BLaER1 treated with 17β-estradiol and CSF1 and Interleukin-3, amounts not matched to agents 10 nM and 100 nM (cell line): Measurements from ENCODE around the gene LTBP2.
"Not testable (repeated sequence)": the region's sequence is repeated elsewhere in the genome, so short reads cannot be mapped to it uniquely, and the experiment has no call there.

ENCODE experiments used
- H3K27ac ChIP-seq, 11 experiments: shearing (Covaris generic); formaldehyde crosslinking; 2 replicates each; pipeline ENCODE4 v1.8.1; 2022
- H3K27me3 ChIP-seq, 11 experiments: shearing (Covaris generic); formaldehyde crosslinking; 2 replicates each; pipeline ENCODE4 v1.8.1; 2022
- H3K36me3 ChIP-seq, 11 experiments: shearing (Covaris generic); formaldehyde crosslinking; 2 replicates each; pipeline ENCODE4 v1.8.1; 2022
- H3K4me1 ChIP-seq, 10 experiments: shearing (Covaris generic); formaldehyde crosslinking; 2 replicates each; pipeline ENCODE4 v1.8.1; 2022
- H3K4me2 ChIP-seq, 11 experiments: shearing (Covaris generic); formaldehyde crosslinking; 2 replicates each; pipeline ENCODE4 v1.8.1; 2022
- H3K4me3 ChIP-seq, 10 experiments: shearing (Covaris generic); formaldehyde crosslinking; 2 replicates each; pipeline ENCODE4 v1.8.1; 2022
- H3K9ac ChIP-seq, 11 experiments: shearing (Covaris generic); formaldehyde crosslinking; 2 replicates each; pipeline ENCODE4 v1.8.1; 2022
- H3K9me3 ChIP-seq, 11 experiments: shearing (Covaris generic); formaldehyde crosslinking; replicated peaks in 1 of 11; 2 replicates each; pipeline ENCODE4 v1.8.1; 2022
- H4K20me1 ChIP-seq, 11 experiments: shearing (Covaris generic); formaldehyde crosslinking; 2 replicates each; pipeline ENCODE4 v1.8.1; 2022
- Cebpa-rat ChIP-seq, 11 experiments: shearing (Covaris generic); IDR thresholded peaks; 2 replicates each; pipeline ENCODE4 v1.8.1; 2022

LTBP2 gene

GRCh38 chr14:74465335-74465734 is 146.7 kb downstream of the LTBP2 start:
- no peaks in the 10 kb centered on the region for H3K27me3 ChIP-seq
- no peak overlapping the region for H3K4me2 ChIP-seq
- H3K9me3 ChIP-seq, result no peaks in the 10 kb centered on the region
- H3K4me1 ChIP-seq, result peaks cover 0 to 6% (median under 1%) of the 10 kb centered on the region in 10 experiments; a peak in 3 of 20 replicates
- H3K36me3 ChIP-seq, result peaks cover 0 to 30% (median 0%) of the 10 kb centered on the region in 11 experiments; a peak in 4 of 22 replicates
- TF ChIP-seq Cebpa-rat (IDR thresholded peaks at IDR 0.05), result no peak
- peaks cover 0 to 47% (median 0%) of the 10 kb centered on the region in 11 experiments; a peak in 5 of 22 replicates for H4K20me1 ChIP-seq
- no peak overlapping the region for H3K4me3 ChIP-seq
- no peak overlapping the region for H3K9ac ChIP-seq
- H3K27ac ChIP-seq, result no peak overlapping the region

- H3K4me2 ChIP-seq, result no peak overlapping the region
- H3K4me1 ChIP-seq, result peaks cover 0 to 10% (median 5%) of the 10 kb centered on the region in 10 experiments; a peak in 11 of 20 replicates
- H3K27ac ChIP-seq, result no peak overlapping the region
- no peak overlapping the region for H3K4me3 ChIP-seq
- no peak for TF ChIP-seq Cebpa-rat (IDR thresholded peaks at IDR 0.05)
- H4K20me1 ChIP-seq, result peaks cover 0 to 41% (median 0%) of the 10 kb centered on the region in 11 experiments; a peak in 4 of 22 replicates
- no peak overlapping the region for H3K9ac ChIP-seq
- peaks cover 0 to 25% (median 0%) of the 10 kb centered on the region in 11 experiments; a peak in 4 of 22 replicates for H3K36me3 ChIP-seq
- no peaks in the 10 kb centered on the region for H3K9me3 ChIP-seq
- H3K27me3 ChIP-seq, result no peaks in the 10 kb centered on the region
Observed at GRCh38 chr14:74464785-74465184, 147.3 kb downstream of the LTBP2 start.

GRCh38 chr14:74463697-74464096 is 148.3 kb downstream of the LTBP2 start:
- Histone ChIP-seq H3K4me2 (no peak overlapping the region), H3K27me3 (no peaks in the 10 kb centered on the region), H3K4me3 (no peak overlapping the region), H3K36me3 (peaks cover 0 to 17% (median 0%) of the 10 kb centered on the region in 11 experiments; a peak in 3 of 22 replicates), H3K9me3 (no peaks in the 10 kb centered on the region), H3K9ac (no peak overlapping the region), H3K27ac (no peak overlapping the region), H4K20me1 (peaks cover 0 to 34% (median 0%) of the 10 kb centered on the region in 11 experiments; a peak in 4 of 22 replicates), H3K4me1 (peaks cover 0 to 18% (median 13%) of the 10 kb centered on the region in 10 experiments; a peak in 12 of 20 replicates)
- TF ChIP-seq Cebpa-rat (IDR thresholded peaks at IDR 0.05), result no peak

- no peak overlapping the region for H3K9ac ChIP-seq
Observed at GRCh38 chr14:74462993-74463392, 149.0 kb downstream of the LTBP2 start.

GRCh38 chr14:74459976-74460375 is 152.1 kb downstream of the LTBP2 start:
- no peak overlapping the region for H3K27ac ChIP-seq

More at GRCh38 chr14:74462993-74463392, 149.0 kb downstream of the LTBP2 start:
- Histone ChIP-seq H4K20me1 (peaks cover 0 to 27% (median 0%) of the 10 kb centered on the region in 11 experiments; a peak in 4 of 22 replicates), H3K27ac (no peak overlapping the region), H3K9me3 (no peaks in the 10 kb centered on the region), H3K4me3 (no peak overlapping the region), H3K27me3 (no peaks in the 10 kb centered on the region), H3K4me1 (peaks cover 0 to 21% (median 14%) of the 10 kb centered on the region in 10 experiments; a peak in 13 of 20 replicates), H3K4me2 (no peak overlapping the region), H3K36me3 (peaks cover 0 to 10% (median 0%) of the 10 kb centered on the region in 11 experiments; a peak in 1 of 22 replicates)
- TF ChIP-seq Cebpa-rat (IDR thresholded peaks at IDR 0.05), result no peak

GRCh38 chr14:74459289-74459946 is 152.6 kb downstream of the LTBP2 start:
- Histone ChIP-seq H3K4me2 (peak overlapping the region in 6 of 11 experiments; percentile 12 to 49 (median 31); a peak in 6 of 22 replicates), H3K27me3 (no peaks in the 10 kb centered on the region), H3K4me1 (peaks cover 0 to 56% (median 37%) of the 10 kb centered on the region in 10 experiments; a peak in 17 of 20 replicates), H3K9me3 (peaks cover 0 to 3% (median 0%) of the 10 kb centered on the region in 11 experiments; a peak in 2 of 22 replicates), H3K9ac (no peak overlapping the region), H3K36me3 (no peaks in the 10 kb centered on the region), H4K20me1 (peaks cover 0 to 4% (median 0%) of the 10 kb centered on the region in 11 experiments; a peak in 2 of 22 replicates), H3K4me3 (no peak overlapping the region), H3K27ac (no peak overlapping the region)
- TF ChIP-seq Cebpa-rat (IDR thresholded peaks at IDR 0.05), result no peak

More at GRCh38 chr14:74459976-74460375, 152.1 kb downstream of the LTBP2 start:
- H3K4me1 ChIP-seq, result peaks cover 0 to 51% (median 37%) of the 10 kb centered on the region in 10 experiments; a peak in 17 of 20 replicates
- no peaks in the 10 kb centered on the region for H3K9me3 ChIP-seq
- peaks cover 0 to 5% (median 0%) of the 10 kb centered on the region in 11 experiments; a peak in 2 of 22 replicates for H4K20me1 ChIP-seq
- no peak overlapping the region for H3K4me3 ChIP-seq
- H3K36me3 ChIP-seq, result no peaks in the 10 kb centered on the region
- no peak overlapping the region for H3K9ac ChIP-seq
- H3K27me3 ChIP-seq, result no peaks in the 10 kb centered on the region
- H3K4me2 ChIP-seq, result peak overlapping the region in 6 of 11 experiments; percentile 12 to 49 (median 31); a peak in 6 of 22 replicates
- no peak for TF ChIP-seq Cebpa-rat (IDR thresholded peaks at IDR 0.05)

GRCh38 chr14:74457565-74457895 is 154.5 kb downstream of the LTBP2 start:
- H3K27me3 ChIP-seq, result no peaks in the 10 kb centered on the region
- no peak for TF ChIP-seq Cebpa-rat (IDR thresholded peaks at IDR 0.05)
- H3K4me1 ChIP-seq, result peaks cover 0 to 60% (median 37%) of the 10 kb centered on the region in 10 experiments; a peak in 17 of 20 replicates
- H3K4me2 ChIP-seq, result peak overlapping the region in 9 of 11 experiments; percentile 44 to 95 (median 75); a peak in 17 of 22 replicates
- H3K4me3 ChIP-seq, result no peak overlapping the region
- no peaks in the 10 kb centered on the region for H3K36me3 ChIP-seq
- no peak overlapping the region for H3K9ac ChIP-seq
- H4K20me1 ChIP-seq, result no peaks in the 10 kb centered on the region; a peak in 2 of 22 replicates
- H3K9me3 ChIP-seq, result peaks cover 0 to 10% (median 3%) of the 10 kb centered on the region in 11 experiments; a peak in 6 of 22 replicates
- no peak overlapping the region for H3K27ac ChIP-seq

- TF ChIP-seq Cebpa-rat (IDR thresholded peaks at IDR 0.05), result no peak
- peak overlapping the region in 9 of 11 experiments; percentile 44 to 95 (median 75); a peak in 18 of 22 replicates for H3K4me2 ChIP-seq
- no peaks in the 10 kb centered on the region for H3K36me3 ChIP-seq
- peaks cover 0 to 60% (median 37%) of the 10 kb centered on the region in 10 experiments; a peak in 17 of 20 replicates for H3K4me1 ChIP-seq
- H3K27me3 ChIP-seq, result no peaks in the 10 kb centered on the region
- no peak overlapping the region for H3K27ac ChIP-seq
- H3K9ac ChIP-seq, result no peak overlapping the region
- H3K4me3 ChIP-seq, result no peak overlapping the region
- H3K9me3 ChIP-seq, result peaks cover 0 to 10% (median 3%) of the 10 kb centered on the region in 11 experiments; a peak in 6 of 22 replicates
- no peaks in the 10 kb centered on the region; a peak in 2 of 22 replicates for H4K20me1 ChIP-seq
Observed at GRCh38 chr14:74456684-74457564, 155.1 kb downstream of the LTBP2 start.

- peaks cover 0 to 10% (median 3%) of the 10 kb centered on the region in 11 experiments; a peak in 6 of 22 replicates for H3K9me3 ChIP-seq
- not testable (repeated sequence) for H3K27ac ChIP-seq, H4K20me1 ChIP-seq, H3K4me3 ChIP-seq, H3K27me3 ChIP-seq, H3K36me3 ChIP-seq, H3K9ac ChIP-seq
- H3K4me1 ChIP-seq, result peaks cover 0 to 50% (median 29%) of the 10 kb centered on the region in 10 experiments; a peak in 17 of 20 replicates
- peak overlapping the region in 4 of 11 experiments; percentile 1 to 26 (median 13); a peak in 5 of 22 replicates for H3K4me2 ChIP-seq
Observed at GRCh38 chr14:74454397-74454796, 157.6 kb downstream of the LTBP2 start.
